RPMI8226 (cell line): ENCODE data around the gene COL23A1.

Source experiments
- DNase-seq: peaks from one replicate; pipeline ENCODE4 v3.0.0-alpha.2; 2015

Gene COL23A1

GRCh38 chr5:178418471-178419010, 171.7 kb downstream of the COL23A1 start:
- DNase-seq, result no peak

- DNase-seq, result no peak
These were observed 172.2 kb downstream of the COL23A1 start for GRCh38 chr5:178418031-178418430.

- DNase-seq, result no peak
These were observed 172.8 kb downstream of the COL23A1 start for GRCh38 chr5:178417391-178417811.

- DNase-seq, result no peak
These were observed 173.3 kb downstream of the COL23A1 start for GRCh38 chr5:178416919-178417318.

GRCh38 chr5:178416206-178416882, 173.8 kb downstream of the COL23A1 start:
- DNase-seq, result no peak

GRCh38 chr5:178415353-178415752, 174.8 kb downstream of the COL23A1 start:
- DNase-seq, result no peak

- DNase-seq, result no peak
These were observed 176.2 kb downstream of the COL23A1 start for GRCh38 chr5:178413988-178414387.

- DNase-seq, result no peak
These were observed 179.1 kb downstream of the COL23A1 start for GRCh38 chr5:178411083-178411482.

GRCh38 chr5:178407646-178408045, 182.5 kb downstream of the COL23A1 start:
- no peak for DNase-seq

GRCh38 chr5:178404987-178405386, 185.2 kb downstream of the COL23A1 start:
- no peak for DNase-seq

- no peak for DNase-seq
These were observed 186.1 kb downstream of the COL23A1 start for GRCh38 chr5:178403956-178404600.

GRCh38 chr5:178403351-178403750, 186.8 kb downstream of the COL23A1 start:
- DNase-seq, result no peak

GRCh38 chr5:178399701-178400095, 190.5 kb downstream of the COL23A1 start:
- no peak for DNase-seq

- DNase-seq, result no peak
These were observed 191.1 kb downstream of the COL23A1 start for GRCh38 chr5:178398901-178399700.

GRCh38 chr5:178396796-178397720, 193.1 kb downstream of the COL23A1 start:
- DNase-seq, result no peak

GRCh38 chr5:178394074-178394473, 196.1 kb downstream of the COL23A1 start:
- DNase-seq, result no peak

- no peak for DNase-seq
These were observed 197.2 kb downstream of the COL23A1 start for GRCh38 chr5:178392931-178393394.

- no peak for DNase-seq
These were observed 197.8 kb downstream of the COL23A1 start for GRCh38 chr5:178392386-178392785.

GRCh38 chr5:178391480-178391879, 198.7 kb downstream of the COL23A1 start:
- DNase-seq, result no peak

GRCh38 chr5:178389796-178390195, 200.4 kb downstream of the COL23A1 start:
- no peak for DNase-seq

GRCh38 chr5:178389026-178389729, 201.0 kb downstream of the COL23A1 start:
- no peak for DNase-seq
